Esophagus squamous epithelium (tissue), 5 donors: ENCODE data around the gene HOXB13. TPM values are rescaled to one million over a fixed set of nuclear protein-coding genes. Genes with fewer than 3 reads are reported as not detected.

ENCODE experiments used
- DNase-seq: peaks from one replicate; lab custom pipeline; 2025; lab: John Stamatoyannopoulos, UW
- H3K27ac ChIP-seq, 4 donors: fragments of 200-600 bp; sonication (generic); one replicate each; pipeline ENCODE4 v1.5.1; 2016 to 2019; ENCODE audit warnings: mild to moderate bottlenecking in 1 of 4
- H3K27me3 ChIP-seq, 4 donors: fragments of 200-600 bp; sonication (generic); 1 replicate in 3 of 4; 2 replicates in 1 of 4; pipeline versions ENCODE4 v1.5.1 to v1.6.0; 2017 to 2021; ENCODE audit warnings: antibody characterized with exemption in 1 of 4
- H3K36me3 ChIP-seq, 3 donors: fragments of 200-600 bp; sonication (generic); one replicate each; pipeline ENCODE4 v1.5.1; 2016 to 2019
- H3K4me1 ChIP-seq, 3 donors: fragments of 200-600 bp; sonication (generic); one replicate each; pipeline ENCODE4 v1.5.1; 2017 to 2019
- H3K4me3 ChIP-seq, 4 donors: fragments of 200-600 bp; sonication (generic); 1 replicate in 3 of 4; 2 replicates in 1 of 4; pipeline ENCODE4 v1.5.1; 2016 to 2019; ENCODE audit warnings: mild to moderate bottlenecking in 2 of 4, moderate library complexity in 1 of 4
- H3K9me3 ChIP-seq, 3 donors: fragments of 200-600 bp; sonication (generic); one replicate each; pipeline ENCODE4 v1.5.1; 2016 to 2019
- CTCF ChIP-seq, 6 experiments: fragments of 450-650 bp in 4 of 6; fragments of 200-600 bp in 2 of 6; sonication (generic) in 2 of 6; IDR thresholded peaks; one replicate each; pipeline ENCODE4 v1.5.1; 2016 to 2019; ENCODE audit warnings: antibody characterized with exemption in 6 of 6, mild to moderate bottlenecking in 4 of 6, moderate library complexity in 4 of 6
- POLR2A ChIP-seq, 4 donors: fragments of 450-650 bp; IDR thresholded peaks; one replicate each; pipeline ENCODE4 v1.6.1; 2017; ENCODE audit warnings: antibody characterized with exemption in 4 of 4, mild to moderate bottlenecking in 4 of 4, moderate library complexity in 3 of 4
- WGBS, 2 donors: methylation state at CpG; one replicate each; pipeline ENCODE4 v1.1.5; 2018; 5-methylcytosine and 5-hydroxymethylcytosine counted together
- intact Hi-C: fragments of 100-400 bp; cut with DNase I; formaldehyde crosslinking; loops from one replicate; pipeline ENCODE4 v1.15.0; 2022
- small RNA-seq, 4 donors: library from RNA; depleted of rRNA; stranded (forward); fragments of <200 nt; gene quantifications; one replicate each; pipeline ENCODE3, GENCODE V24; 2016
- total RNA-seq, 4 donors: library from RNA; depleted of rRNA; stranded (reverse); fragments of >200 nt; gene quantifications; one replicate each; pipeline ENCODE4 v1.1.0, GENCODE V29; 2016
- donor health status: DM: yes; HTN: yes; CAD: no.

Gene HOXB13
- total RNA-seq, 4 donors from 2014 or later = not detected

GRCh38 chr17:48678141-48678971, 50.2 kb downstream of the HOXB13 start:
- no peak for DNase-seq
- WGBS, 2 donors = 7 to 20% methylated on average over 3 to 5 of the region's 41 CpGs
- no peaks in the 10 kb centered on the region for H3K9me3 ChIP-seq
- intact Hi-C loops = loop anchor here (10.0 kb wide), 2 partner anchors 116 to 366 kb away; no protein-coding TSS in a partner anchor
- peaks cover 0 to 97% (median 5%) of the 10 kb centered on the region in 4 donors for H3K27me3 ChIP-seq
- peak overlapping the region in 1 of 4 donors; percentile 43 for H3K4me3 ChIP-seq
- H3K27ac ChIP-seq = no peak overlapping the region
- TF ChIP-seq POLR2A (IDR thresholded peaks at IDR 0.05) (no peak), CTCF (IDR thresholded peaks at IDR 0.05) (peak; percentile 79 to 92 (median 82))
- peaks cover 0 to 10% (median 6%) of the 10 kb centered on the region in 3 donors for H3K4me1 ChIP-seq
- H3K36me3 ChIP-seq = no peaks in the 10 kb centered on the region

- Histone ChIP-seq H3K4me3 (no peak overlapping the region), H3K36me3 (no peaks in the 10 kb centered on the region), H3K27me3 (peaks cover 0 to 94% (median 5%) of the 10 kb centered on the region in 4 donors), H3K27ac (no peak overlapping the region), H3K9me3 (no peaks in the 10 kb centered on the region), H3K4me1 (peaks cover 1 to 12% (median 6%) of the 10 kb centered on the region in 3 donors)
- 57 to 65% methylated on average over 5 to 6 of the region's 6 CpGs for WGBS, 2 donors
- TF ChIP-seq CTCF (IDR thresholded peaks at IDR 0.05) (no peak), POLR2A (IDR thresholded peaks at IDR 0.05) (no peak)
- intact Hi-C loops = loop anchor here (10.0 kb wide), 2 partner anchors 118 to 368 kb away; no protein-coding TSS in a partner anchor
- no peak for DNase-seq
Observed at GRCh38 chr17:48676963-48677558, 51.5 kb downstream of the HOXB13 start.

Small RNA genes lying within 50 kb of the gene (small RNA-seq; reads per million reads assigned to genes)
- 0 reads per million in 4 donors for gene AC091179.2
- 0 to 0.09 (median 0) reads per million in 4 donors for gene COX6B1P2
- 0 reads per million in 4 donors for gene MIR3185
- 0 reads per million in 4 donors for gene RF02132
- 0 reads per million in 4 donors for gene RF02133
- 0 reads per million in 4 donors for gene RN7SL125P

Other genes starting within 250 kb of the HOXB13 start
- gene HOXB1, start 197.7 kb downstream of the HOXB13 start, total RNA-seq = under 1 TPM in 1 of 4 donors, not detected in 3; 0.19 TPM
- 10 to 100 TPM in 3 of 4 donors, 1 to 10 TPM in 1; 9.2 to 24.2 (median 17.1) TPM for gene HOXB2, start 183.6 kb downstream of the HOXB13 start, total RNA-seq
- gene HOXB4, start 150.4 kb downstream of the HOXB13 start, total RNA-seq = 1 to 10 TPM in 3 of 4 donors, under 1 TPM in 1; 0.27 to 2.9 (median 1.8) TPM
- gene HOXB3, start 138.5 kb downstream of the HOXB13 start, total RNA-seq = 10 to 100 TPM in 1 of 4 donors, 1 to 10 TPM in 3; 2.5 to 11.1 (median 5.8) TPM
- gene HOXB5, start 135.0 kb downstream of the HOXB13 start, total RNA-seq = not detected
- gene HOXB6, start 123.8 kb downstream of the HOXB13 start, total RNA-seq = 1 to 10 TPM in 2 of 4 donors, not detected in 2; 1.3 to 3.1 TPM
- gene HOXB7, start 117.7 kb downstream of the HOXB13 start, total RNA-seq = under 1 TPM in 2 of 4 donors, not detected in 2; 0.38 to 0.64 TPM
- not detected for gene HOXB8, start 113.5 kb downstream of the HOXB13 start, total RNA-seq
- not detected for gene HOXB9, start 102.4 kb downstream of the HOXB13 start, total RNA-seq
- not detected for gene PRAC1, start 6.2 kb downstream of the HOXB13 start, total RNA-seq
- gene PRAC2, start 5.6 kb downstream of the HOXB13 start, total RNA-seq = not detected
- gene TTLL6, start 88.5 kb upstream of the HOXB13 start, total RNA-seq = under 1 TPM in 1 of 4 donors, not detected in 3; 0.19 TPM
- 100 to 1,000 TPM in 1 of 4 donors, 10 to 100 TPM in 3; 62.3 to 129 (median 79.4) TPM for gene CALCOCO2, start 102.3 kb upstream of the HOXB13 start, total RNA-seq
- gene ATP5MC1, start 164.0 kb upstream of the HOXB13 start, total RNA-seq = 100 to 1,000 TPM; 111 to 210 (median 162) TPM
- gene UBE2Z, start 179.7 kb upstream of the HOXB13 start, total RNA-seq = 10 to 100 TPM; 45.3 to 57.6 (median 53.3) TPM
- gene SNF8, start 216.1 kb upstream of the HOXB13 start, total RNA-seq = 10 to 100 TPM; 39.0 to 64.7 (median 60.4) TPM
- gene GIP, start 239.8 kb upstream of the HOXB13 start, total RNA-seq = not detected